Measurements from ENCODE around the gene DZIP1L. TPM values are rescaled to one million over a fixed set of nuclear protein-coding genes. Genes with fewer than 3 reads are reported as not detected.
A peak's percentile ranks its signal among the peaks of the same experiment; 100 is the strongest.

Gene DZIP1L
- total RNA-seq, 1 donor from 2014 or later, result 3.3 TPM

- H3K27ac Mint-ChIP-seq (ENCODE audit: unreplicated experiment), result no peak overlapping the region
- H3K36me3 Mint-ChIP-seq (ENCODE audit: unreplicated experiment), result no peaks in the 10 kb centered on the region
- H3K9me3 Mint-ChIP-seq (ENCODE audit: unreplicated experiment), result no peaks in the 10 kb centered on the region
- no peaks in the 10 kb centered on the region for H3K27me3 Mint-ChIP-seq (ENCODE audit: unreplicated experiment)
- DNase-seq, result no peak
- no peaks in the 10 kb centered on the region for H3K4me1 Mint-ChIP-seq (ENCODE audit: low read depth, unreplicated experiment)
- no peak for TF ChIP-seq CTCF (IDR thresholded peaks at IDR 0.05; ENCODE audit: partially characterized antibody, unreplicated experiment)
- no peak overlapping the region for H3K4me3 Mint-ChIP-seq (ENCODE audit: unreplicated experiment)
Measured at GRCh38 chr3:138078901-138079344, 36.5 kb downstream of the DZIP1L start.

GRCh38 chr3:138078096-138078495 is 37.3 kb downstream of the DZIP1L start:
- DNase-seq, result no peak
- Mint-ChIP-seq H3K36me3 (ENCODE audit: unreplicated experiment) (peaks cover 5% of the 10 kb centered on the region), H3K27ac (ENCODE audit: unreplicated experiment) (no peak overlapping the region), H3K4me3 (ENCODE audit: unreplicated experiment) (no peak overlapping the region), H3K4me1 (ENCODE audit: low read depth, unreplicated experiment) (no peaks in the 10 kb centered on the region), H3K9me3 (ENCODE audit: unreplicated experiment) (no peaks in the 10 kb centered on the region), H3K27me3 (ENCODE audit: unreplicated experiment) (no peaks in the 10 kb centered on the region)
- TF ChIP-seq CTCF (IDR thresholded peaks at IDR 0.05; ENCODE audit: partially characterized antibody, unreplicated experiment), result no peak

GRCh38 chr3:138072796-138073195 is 42.6 kb downstream of the DZIP1L start:
- Mint-ChIP-seq H3K27me3 (ENCODE audit: unreplicated experiment) (no peaks in the 10 kb centered on the region), H3K36me3 (ENCODE audit: unreplicated experiment) (peaks cover 5% of the 10 kb centered on the region), H3K4me1 (ENCODE audit: low read depth, unreplicated experiment) (no peaks in the 10 kb centered on the region), H3K9me3 (ENCODE audit: unreplicated experiment) (no peaks in the 10 kb centered on the region), H3K4me3 (ENCODE audit: unreplicated experiment) (no peak overlapping the region), H3K27ac (ENCODE audit: unreplicated experiment) (no peak overlapping the region)
- no peak for TF ChIP-seq CTCF (IDR thresholded peaks at IDR 0.05; ENCODE audit: partially characterized antibody, unreplicated experiment)
- no peak for DNase-seq

GRCh38 chr3:138070006-138070405 is 45.4 kb downstream of the DZIP1L start:
- H3K27ac Mint-ChIP-seq (ENCODE audit: unreplicated experiment), result no peak overlapping the region
- H3K27me3 Mint-ChIP-seq (ENCODE audit: unreplicated experiment), result no peaks in the 10 kb centered on the region
- no peak overlapping the region for H3K4me3 Mint-ChIP-seq (ENCODE audit: unreplicated experiment)
- TF ChIP-seq CTCF (IDR thresholded peaks at IDR 0.05; ENCODE audit: partially characterized antibody, unreplicated experiment), result no peak
- H3K36me3 Mint-ChIP-seq (ENCODE audit: unreplicated experiment), result peaks cover 5% of the 10 kb centered on the region
- no peaks in the 10 kb centered on the region for H3K9me3 Mint-ChIP-seq (ENCODE audit: unreplicated experiment)
- no peak for DNase-seq
- H3K4me1 Mint-ChIP-seq (ENCODE audit: low read depth, unreplicated experiment), result no peaks in the 10 kb centered on the region

GRCh38 chr3:138068579-138069174 is 46.7 kb downstream of the DZIP1L start:
- Mint-ChIP-seq H3K4me1 (ENCODE audit: low read depth, unreplicated experiment) (no peaks in the 10 kb centered on the region), H3K36me3 (ENCODE audit: unreplicated experiment) (peaks cover 5% of the 10 kb centered on the region), H3K27me3 (ENCODE audit: unreplicated experiment) (peaks cover 2% of the 10 kb centered on the region), H3K9me3 (ENCODE audit: unreplicated experiment) (no peaks in the 10 kb centered on the region), H3K27ac (ENCODE audit: unreplicated experiment) (no peak overlapping the region), H3K4me3 (ENCODE audit: unreplicated experiment) (no peak overlapping the region)
- DNase-seq, result peak; percentile 89
- peak; percentile 89 for TF ChIP-seq CTCF (IDR thresholded peaks at IDR 0.05; ENCODE audit: partially characterized antibody, unreplicated experiment)

Measured in glutamatergic neuron (in vitro differentiated cells).